Loucy (cell line): ENCODE data around the gene CDR2.

Experiments used
- EZH2phosphoT487 ChIP-seq: fragments of 200-600 bp; IDR thresholded peaks from 2 replicates; pipeline ENCODE4 v1.6.1; 2018; ENCODE audit warnings: antibody characterized with exemption, mild to moderate bottlenecking, moderate library complexity, borderline replicate concordance
- TF ChIP-seq, protein P1 (sequence below): fragments of 200-600 bp; sonication (generic); conservative IDR thresholded peaks from 2 replicates; pipeline ENCODE4 v1.5.1; 2014; ENCODE audit warnings: mild to moderate bottlenecking, antibody characterized with exemption, low read length

DNA sequence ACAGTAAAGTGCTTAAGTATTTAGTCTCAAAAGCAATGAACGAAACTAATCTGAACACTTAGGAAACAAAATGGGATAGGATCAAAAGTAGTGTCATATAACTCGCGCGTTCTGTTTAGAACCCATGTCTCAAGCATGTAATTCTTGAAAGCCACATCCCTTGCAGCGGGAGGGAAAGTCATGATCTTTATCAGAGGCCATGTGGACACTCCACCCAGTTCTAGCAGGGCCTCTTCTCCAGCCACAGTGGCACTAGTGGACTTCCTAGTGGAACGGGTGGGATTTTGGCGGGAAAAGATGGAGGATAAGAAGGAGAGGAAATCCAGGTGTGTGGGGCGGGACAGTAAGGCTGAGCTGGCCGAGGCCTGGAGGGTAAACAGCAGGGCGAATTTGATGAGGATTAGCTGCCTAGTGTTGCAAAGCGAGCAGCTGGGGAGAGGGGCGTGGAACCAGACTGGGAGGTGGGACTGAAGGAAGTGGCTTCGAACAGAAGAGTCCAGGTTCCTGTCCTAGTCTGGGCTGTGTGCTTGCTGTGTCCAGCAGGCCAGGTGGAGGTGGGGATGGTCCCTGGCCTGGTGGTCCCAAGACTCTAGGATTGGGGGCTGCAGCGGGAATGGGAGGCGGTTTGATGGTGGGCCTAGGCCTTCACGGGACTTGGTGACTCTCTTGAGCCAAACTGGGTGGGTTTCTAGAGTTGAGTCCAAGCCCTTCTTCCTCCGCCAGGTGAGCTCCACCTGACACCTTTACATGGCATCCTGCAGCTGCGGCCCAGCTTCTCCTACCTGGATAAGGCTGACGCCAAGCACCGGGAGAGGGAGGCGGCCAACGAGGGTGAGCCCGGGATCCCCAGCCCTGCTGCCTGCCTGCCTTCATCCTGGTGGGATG, 61.3 kb downstream of the CDR2 start:
- TF ChIP-seq, protein P1, sequence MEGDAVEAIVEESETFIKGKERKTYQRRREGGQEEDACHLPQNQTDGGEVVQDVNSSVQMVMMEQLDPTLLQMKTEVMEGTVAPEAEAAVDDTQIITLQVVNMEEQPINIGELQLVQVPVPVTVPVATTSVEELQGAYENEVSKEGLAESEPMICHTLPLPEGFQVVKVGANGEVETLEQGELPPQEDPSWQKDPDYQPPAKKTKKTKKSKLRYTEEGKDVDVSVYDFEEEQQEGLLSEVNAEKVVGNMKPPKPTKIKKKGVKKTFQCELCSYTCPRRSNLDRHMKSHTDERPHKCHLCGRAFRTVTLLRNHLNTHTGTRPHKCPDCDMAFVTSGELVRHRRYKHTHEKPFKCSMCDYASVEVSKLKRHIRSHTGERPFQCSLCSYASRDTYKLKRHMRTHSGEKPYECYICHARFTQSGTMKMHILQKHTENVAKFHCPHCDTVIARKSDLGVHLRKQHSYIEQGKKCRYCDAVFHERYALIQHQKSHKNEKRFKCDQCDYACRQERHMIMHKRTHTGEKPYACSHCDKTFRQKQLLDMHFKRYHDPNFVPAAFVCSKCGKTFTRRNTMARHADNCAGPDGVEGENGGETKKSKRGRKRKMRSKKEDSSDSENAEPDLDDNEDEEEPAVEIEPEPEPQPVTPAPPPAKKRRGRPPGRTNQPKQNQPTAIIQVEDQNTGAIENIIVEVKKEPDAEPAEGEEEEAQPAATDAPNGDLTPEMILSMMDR: no peak
- no peak for TF ChIP-seq EZH2phosphoT487
